ENCODE results near the gene COPG2.
"Not testable (repeated sequence)": the region's sequence is repeated elsewhere in the genome, so short reads cannot be mapped to it uniquely, and the experiment has no call there.

The COPG2 gene

DNA sequence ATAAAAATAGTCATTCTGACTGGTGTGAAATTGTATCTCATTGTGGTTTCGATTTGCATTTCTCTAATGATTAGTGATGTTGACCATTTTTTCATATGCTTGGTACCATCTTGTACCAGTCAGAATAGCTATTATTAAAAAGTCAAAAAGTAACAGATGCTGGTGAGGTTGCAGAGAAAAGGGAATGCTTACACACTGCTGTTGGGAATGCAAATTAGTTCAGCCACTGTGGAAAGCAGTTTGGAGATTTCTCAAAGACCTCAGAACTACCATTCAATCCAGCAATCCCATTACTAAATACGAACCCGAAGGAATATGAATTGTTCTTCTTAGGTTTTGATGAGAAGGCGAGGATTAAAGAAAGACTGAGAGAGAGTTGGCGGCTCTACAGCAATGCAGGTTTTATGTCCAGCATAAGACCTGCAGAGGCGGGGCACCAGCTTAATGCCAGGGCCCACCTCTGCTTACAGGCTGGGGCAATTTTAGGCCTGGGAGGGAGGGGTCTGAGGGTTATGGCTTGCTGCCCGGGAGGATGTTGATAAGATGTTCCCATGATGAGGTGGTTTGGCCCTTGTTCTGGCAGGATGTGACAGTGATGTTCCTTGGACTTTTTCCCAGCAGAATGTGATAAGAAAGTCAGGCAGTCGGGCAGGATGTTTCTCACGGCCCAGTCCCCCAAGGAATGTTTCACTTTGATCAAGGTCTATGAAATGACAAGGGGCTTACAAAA is 102.2 kb downstream of the COPG2 start:
- no peak for DNase-seq (ENCODE audit: low spot score)

DNA sequence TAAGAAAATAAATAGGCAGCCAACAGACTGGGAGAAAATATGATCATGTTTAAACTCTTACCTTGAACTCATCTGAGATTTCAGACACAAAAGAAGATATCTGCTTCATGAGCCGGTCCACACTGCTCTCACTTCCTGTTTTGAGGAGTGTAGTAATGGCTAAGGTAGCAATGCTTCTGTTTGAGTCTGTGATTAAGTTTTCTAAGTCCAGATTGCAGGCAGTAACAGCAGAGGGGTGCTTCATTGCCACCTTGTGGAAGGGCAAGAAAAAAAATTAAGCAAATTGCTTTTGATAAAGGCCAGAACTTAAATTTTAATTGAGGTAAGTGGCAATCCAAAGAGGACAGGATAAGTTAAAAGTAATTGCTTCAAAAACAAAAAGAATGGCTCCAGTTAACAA is 107.6 kb downstream of the COPG2 start:
- DNase-seq (ENCODE audit: low spot score): peak; percentile 13

DNA sequence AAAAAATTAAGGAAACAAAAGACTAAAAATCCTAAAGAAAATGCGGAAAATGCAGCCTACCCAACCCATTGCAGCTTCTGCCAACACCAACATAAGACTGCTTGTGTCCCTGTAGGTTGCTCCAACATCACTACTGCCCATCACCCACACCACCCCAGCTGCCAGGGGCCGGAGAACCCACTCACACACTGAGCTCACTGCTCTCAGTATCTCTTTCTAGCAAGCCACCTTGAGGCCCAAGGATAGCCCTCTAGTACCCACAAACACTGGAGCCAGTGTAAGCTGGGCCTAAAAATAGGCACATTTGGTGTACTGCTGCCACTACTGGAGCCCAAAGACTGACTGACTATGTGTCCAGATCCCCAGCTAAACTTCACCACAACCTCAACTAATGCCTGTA is 109.4 kb downstream of the COPG2 start:
- DNase-seq (ENCODE audit: low spot score): no peak

DNA sequence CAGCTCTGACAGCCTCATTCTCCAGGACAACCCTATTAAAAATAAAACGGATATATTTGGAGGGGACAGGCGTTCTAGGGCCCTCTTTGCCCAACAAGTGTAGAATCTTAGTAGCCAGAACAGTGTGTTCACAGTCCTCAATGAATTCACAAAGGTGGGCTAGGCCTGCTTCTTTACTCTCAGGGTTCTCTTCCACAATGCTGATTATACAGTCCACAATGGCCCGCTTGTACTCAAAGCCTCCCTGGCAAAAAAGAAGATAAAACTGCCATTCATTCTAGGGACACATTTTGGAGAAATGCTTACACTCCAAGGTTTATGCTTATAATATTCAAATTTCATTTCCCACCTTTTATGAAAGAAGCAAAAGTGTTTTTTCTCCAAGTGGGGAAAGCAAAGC is 114.1 kb downstream of the COPG2 start:
- DNase-seq (ENCODE audit: low spot score): no peak

DNA sequence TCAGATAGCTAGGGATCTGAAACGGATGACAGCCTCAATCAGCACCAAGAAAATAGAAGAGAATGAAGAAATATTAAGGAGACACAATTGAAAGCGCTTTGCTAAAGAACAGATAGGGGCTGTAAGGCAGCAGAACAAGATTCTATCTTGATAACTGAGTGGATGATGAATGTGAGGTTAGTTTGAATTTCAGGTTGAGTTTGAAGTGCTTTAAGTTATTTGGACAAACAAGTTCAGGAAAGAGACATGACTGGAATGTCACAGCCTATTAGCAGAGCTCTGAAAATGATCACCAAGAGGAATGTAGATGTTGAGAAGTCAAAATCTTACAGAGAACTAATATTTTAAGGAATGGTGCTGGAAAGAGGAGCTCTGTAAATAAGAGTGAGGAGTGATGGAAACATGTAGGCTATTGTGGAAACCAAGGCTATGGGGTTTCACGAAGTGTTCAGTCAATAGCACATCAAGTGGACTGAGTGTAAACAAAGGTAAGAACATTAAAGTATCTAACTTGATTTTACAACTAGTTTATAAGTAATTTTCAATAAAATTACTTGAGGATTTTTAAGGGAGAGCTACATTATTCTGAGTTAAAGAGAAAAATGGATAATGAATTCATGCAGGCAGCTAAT is 115.0 kb downstream of the COPG2 start:
- no peak for DNase-seq (ENCODE audit: low spot score)

DNA sequence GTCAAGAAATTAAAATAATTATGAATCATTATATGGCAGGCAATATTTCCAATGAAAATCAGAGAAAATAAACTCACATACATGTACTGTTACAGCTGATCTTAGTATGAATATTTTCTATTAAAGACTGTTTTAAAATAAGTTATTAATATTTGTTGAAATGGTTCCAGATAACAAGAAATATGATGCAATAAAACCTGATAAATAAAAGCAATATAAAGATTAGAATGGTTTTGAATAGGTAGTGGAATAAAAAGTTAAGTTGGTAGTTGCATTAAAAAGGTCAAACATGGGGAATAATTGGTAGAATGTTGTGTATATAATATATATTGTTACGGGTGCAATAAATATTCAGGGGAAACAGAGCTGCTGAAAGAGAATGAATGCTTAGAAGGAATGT is 124.2 kb downstream of the COPG2 start:
- no peak for DNase-seq (ENCODE audit: low spot score)

DNA sequence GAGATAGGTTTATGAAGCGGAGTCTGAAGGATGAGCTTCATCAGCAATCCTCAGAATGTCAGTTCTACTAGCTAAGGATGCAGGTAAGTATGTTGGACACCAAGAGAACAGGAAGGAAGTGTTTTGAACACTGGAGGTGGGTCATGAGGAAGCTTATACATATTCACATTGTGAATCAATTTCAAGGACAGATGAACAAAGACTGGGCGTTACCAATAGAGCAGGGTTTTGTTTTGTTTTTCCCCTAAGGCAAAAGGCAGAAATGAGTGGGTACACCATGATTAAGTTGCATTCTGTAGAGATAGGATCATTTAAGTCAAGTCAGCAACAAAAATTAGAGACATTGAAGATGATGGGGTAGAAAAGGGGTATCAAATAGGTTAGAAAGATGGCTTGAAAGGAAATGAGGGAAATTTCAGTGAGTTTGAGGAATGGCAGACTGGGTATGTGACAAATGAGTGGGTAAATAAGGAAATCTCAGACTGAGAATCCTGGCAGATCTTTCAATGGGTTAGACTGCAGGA is 125.0 kb downstream of the COPG2 start:
- DNase-seq (ENCODE audit: low spot score): no peak

DNA sequence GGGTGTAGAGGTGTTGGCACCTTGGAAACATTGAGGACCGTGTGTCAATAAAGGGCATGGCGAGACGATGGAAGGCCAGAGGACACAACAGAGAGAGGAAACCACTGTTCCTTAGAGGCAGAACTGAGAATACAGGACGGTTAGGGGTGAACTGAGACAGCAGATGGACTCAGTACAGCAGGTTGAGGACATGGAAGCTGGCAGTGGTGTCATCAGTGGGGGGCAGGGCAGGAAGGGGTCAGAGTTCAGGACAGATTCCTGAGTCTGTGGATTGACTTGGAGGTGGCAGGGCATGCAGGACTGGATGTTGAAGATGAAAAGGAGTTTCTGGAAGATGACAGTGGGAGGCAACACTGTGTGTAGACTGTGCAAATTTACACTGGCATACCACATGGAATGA is 126.3 kb downstream of the COPG2 start:
- DNase-seq (ENCODE audit: low spot score): not testable (repeated sequence)

DNA sequence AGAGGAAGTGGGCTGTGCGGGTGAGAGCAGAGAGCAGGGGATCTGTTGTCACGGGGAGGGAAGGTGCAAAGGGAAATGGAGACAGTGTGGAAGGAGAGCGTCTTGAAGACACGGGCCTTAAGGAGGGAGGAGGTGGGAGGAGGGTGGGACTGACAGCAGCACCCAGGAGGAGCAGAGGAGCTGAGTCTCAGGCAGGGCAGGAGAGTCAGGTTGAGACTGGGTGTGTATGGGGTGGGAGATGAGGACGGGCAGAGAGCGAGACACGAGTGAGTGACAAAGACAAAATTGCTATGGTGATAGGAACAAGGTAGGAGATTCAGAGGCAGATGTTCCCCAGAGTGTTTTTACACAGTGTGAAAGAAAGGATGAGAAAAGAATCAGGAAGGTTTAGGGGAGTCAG is 127.3 kb downstream of the COPG2 start:
- DNase-seq (ENCODE audit: low spot score): not testable (repeated sequence)

DNA sequence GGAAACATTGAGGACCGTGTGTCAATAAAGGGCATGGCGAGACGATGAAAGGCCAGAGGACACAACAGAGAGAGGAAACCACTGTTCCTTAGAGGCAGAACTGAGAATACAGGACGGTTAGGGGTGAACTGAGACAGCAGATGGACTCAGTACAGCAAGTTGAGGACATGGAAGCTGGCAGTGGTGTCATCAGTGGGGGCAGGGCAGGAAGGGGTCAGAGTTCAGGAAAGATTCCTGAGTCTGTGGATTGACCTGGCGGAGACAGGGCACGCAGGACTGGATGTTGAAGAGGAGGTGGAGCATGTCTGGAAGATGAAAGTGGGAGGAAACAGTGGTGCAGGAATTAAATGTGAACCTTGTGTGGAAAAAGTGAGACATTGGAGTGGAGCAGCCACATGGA is 130.7 kb downstream of the COPG2 start:
- not testable (repeated sequence) for DNase-seq (ENCODE audit: low spot score)

DNA sequence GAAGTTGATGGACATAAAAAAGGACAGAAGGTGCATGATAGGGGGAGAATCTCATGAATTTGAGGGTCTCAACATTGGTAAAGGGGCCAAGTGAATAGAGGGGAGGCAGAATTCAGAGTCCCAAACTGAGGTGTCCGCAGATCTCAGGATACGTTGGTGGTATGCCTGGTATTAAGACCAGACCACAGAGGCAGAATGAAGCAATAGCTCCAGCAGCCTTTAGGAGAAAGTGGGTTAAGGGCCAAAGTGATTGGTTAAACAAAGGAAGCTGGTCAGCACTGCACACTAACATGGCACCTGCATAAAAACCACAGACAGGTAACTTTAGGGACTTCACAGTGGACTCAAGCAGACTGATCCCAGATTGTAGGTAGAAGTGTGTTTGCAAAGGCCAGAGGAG is 139.1 kb downstream of the COPG2 start:
- DNase-seq (ENCODE audit: low spot score): no peak

DNA sequence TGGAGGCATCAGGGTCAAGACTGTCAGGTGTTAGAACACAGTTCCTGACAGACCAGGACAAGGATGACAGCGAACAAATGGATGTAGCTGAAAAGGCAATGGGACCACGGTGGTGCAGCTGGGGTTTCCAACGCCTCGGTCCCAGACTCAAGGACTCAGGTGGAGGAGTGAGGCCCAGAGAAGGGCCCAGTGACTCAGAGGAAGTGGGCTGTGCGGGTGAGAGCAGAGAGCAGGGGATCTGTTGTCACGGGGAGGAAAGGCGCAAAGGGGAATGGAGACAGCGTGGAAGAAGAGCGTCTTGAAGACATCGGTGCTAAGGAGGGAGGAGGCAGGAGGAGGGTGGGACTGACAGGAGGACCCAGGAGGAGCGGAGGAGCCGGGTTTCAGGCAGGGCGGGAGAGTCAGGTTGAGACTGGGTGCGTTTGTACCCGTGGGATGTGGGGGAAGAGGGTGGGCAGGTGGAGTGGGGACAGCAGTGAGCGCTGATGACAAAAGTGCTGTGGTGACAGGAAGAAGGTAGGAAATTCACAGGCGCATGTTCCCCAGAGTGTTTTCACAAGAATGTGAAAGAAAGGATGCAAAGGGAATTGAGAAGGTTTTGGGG is 140.7 kb downstream of the COPG2 start:
- not testable (repeated sequence) for DNase-seq (ENCODE audit: low spot score)

DNA sequence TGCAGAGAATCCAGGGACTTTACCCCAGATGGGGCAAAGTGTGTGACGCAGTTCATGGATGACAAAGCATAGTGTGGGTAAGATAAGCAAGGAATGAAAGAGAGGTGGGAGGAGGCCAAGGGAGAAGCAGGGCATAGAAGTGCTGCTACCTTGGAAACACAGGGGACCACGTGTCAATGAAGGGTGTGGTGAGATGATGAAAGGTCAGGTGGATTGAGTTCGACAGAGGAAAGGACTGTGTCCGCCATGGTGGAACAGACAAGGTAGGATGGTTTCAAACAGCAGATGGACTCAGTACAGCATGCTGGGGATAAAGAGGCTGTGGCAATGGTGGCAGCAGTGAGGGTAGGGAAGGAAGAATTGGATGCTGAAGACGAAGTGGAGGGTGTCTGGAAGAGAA is 143.9 kb downstream of the COPG2 start:
- no peak for DNase-seq (ENCODE audit: low spot score)

DNA sequence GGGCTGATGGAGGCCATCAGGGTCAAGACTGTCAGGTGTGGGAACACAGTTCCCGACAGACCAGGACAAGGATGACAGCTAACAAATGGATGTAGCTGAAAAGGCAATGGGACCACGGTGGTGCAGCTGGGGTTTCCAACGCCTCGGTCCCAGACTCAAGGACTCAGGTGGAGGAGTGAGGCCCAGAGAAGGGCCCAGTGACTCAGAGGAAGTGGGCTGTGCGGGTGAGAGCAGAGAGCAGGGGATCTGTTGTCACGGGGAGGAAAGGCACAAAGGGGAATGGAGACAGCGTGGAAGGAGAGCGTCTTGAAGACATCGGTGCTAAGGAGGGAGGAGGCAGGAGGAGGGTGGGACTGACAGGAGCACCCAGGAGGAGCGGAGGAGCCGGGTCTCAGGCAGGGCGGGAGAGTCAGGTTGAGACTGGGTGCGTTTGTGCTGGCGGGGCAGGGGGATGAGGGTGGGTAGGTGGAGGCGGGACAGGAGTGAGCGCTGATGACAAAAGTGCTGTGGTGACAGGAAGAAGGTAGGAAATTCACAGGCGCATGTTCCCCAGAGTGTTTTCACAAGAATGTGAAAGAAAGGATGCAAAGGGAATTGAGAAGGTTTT is 144.9 kb downstream of the COPG2 start:
- not testable (repeated sequence) for DNase-seq (ENCODE audit: low spot score)

DNA sequence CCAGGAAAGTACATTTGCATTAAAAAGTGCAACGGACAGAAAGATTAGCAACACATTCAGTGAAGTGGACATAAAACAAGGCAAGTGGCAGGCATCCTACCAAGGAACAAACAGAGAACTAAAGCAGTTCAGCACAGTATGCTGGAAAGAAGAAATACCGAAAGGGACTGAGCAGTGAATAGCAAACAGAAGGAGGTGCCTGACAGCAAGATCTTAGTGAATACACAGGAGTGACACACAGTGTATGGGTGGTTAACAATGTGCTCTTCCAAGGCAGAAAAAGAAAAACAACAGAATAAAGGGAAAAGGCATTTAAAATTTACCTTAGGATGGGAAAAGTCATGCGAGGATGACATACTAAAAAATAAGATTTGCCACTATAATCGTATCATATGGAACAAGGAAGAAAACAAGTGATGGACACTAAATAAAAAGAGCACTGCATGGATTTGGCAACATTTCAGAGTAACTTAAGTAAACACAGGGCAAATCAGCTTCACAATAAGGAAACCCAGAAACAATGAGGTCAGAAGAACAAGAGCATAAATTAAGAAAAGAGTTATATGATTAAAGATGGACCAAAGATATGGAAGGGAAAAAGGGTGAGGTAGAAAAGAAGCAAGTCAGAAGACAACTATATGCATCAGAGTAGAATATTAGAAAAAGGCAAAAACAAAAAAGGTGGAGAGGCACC is 147.1 kb downstream of the COPG2 start:
- no peak for DNase-seq (ENCODE audit: low spot score)

DNA sequence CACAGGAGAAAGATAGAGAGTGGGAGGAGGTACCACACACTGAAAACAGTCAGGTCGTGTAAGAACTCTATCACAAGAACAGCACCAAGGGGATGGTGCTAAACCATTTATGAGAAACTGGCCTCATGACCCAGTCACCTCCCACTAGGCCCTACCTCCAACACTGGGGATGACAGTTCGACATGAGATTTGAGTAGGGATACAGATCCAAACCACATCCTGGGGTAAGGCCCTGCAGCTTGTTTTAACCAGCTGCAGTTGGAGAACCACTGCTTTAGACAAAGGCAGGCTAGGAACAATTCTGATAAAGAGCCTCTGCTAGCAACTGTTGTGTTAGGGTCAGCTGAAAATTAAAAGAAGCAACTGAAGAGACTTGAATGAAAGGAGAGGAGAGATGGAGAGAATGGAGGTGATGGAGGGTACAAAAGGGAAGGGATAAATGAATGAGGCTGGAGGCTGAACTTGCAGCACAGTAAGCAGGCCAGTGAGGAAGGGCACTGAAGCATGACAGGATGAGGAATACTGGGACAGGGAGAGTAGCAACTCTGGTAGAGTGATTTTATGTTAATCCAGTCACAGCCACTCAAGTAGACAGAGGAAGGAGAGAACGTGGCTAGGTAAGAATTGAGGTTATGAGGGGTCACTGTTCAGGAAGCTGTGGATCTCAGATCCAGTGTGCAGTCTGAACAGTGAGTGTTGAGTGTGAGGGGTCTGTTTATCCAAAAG is 153.1 kb downstream of the COPG2 start:
- DNase-seq (ENCODE audit: low spot score): no peak

DNA sequence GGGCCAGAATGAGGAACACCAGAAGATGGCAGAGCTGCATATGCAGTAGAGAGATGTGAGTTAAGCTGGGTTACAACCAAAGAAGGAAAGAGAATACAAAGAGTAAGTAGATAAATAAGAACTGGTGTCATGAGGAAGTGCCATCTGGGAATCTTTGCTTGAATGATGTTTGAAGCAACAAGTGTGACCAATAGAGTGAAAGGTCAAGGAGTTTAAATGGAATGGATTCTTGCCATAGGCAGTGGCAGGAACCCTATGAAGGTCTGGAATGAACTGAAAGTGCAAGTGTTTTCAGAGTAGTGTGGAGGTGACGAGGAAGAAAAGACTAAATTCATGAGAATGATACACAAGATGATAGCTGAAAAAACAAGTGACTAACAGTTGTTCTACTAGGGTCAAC is 155.1 kb downstream of the COPG2 start:
- DNase-seq (ENCODE audit: low spot score): no peak

DNA sequence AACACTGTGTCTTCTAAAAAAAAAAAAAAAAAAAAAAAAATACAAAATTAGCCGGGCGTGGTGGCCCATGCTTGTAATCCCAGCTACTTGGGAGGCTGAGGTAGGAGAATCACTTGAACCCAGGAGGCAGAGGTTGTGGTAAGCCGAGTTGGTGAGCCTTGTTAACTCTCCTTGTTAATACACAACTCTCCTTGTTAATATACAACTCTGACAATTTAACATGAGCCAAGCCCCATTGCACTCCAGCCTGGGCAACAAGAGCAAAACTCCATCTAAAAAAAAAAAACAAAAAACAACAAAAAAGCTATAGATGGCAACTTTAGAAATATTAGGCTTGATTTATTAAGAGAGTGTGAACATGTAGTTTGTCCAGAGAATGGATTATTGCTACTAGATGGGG is 156.5 kb downstream of the COPG2 start:
- DNase-seq (ENCODE audit: low spot score): not testable (repeated sequence)

DNA sequence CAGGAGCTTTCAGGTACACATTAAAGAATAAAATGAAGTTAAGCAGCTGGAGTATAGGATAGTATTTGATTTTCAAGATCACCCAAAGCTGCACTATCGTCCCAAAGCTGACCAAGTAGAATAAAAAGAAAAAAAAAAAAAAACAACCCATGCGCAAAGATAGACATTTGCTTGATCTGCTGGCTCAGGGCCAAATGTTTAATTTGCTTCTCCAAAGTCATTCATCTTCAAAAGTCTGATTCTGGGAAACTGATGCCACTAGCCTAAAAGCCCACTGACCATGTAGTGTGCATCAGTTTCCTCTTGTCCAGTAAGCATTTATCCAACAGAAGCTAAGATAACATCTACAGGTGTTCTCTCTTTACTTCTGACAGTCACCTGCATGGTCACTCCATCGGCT is 162.2 kb downstream of the COPG2 start:
- DNase-seq (ENCODE audit: low spot score): no peak

DNA sequence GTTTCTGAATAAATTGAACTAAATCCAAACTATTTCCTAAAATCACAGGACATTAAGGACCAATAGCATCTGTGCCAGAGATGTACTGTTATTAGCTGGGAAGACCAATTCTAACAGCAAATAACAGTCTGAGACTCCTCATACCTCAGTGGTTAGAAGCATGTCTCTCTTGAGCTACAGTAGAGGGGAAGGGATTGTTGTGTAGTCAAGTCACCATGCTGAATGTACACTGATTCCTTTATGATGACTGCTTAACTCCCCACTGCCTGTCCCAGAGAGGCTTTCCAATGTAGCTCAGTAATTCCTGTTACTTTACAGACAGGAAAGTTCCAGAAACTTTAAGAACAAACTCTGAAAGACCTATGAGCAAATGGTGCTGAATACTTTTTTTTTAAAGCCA is 162.8 kb downstream of the COPG2 start:
- DNase-seq (ENCODE audit: low spot score): peak; percentile 33

DNA sequence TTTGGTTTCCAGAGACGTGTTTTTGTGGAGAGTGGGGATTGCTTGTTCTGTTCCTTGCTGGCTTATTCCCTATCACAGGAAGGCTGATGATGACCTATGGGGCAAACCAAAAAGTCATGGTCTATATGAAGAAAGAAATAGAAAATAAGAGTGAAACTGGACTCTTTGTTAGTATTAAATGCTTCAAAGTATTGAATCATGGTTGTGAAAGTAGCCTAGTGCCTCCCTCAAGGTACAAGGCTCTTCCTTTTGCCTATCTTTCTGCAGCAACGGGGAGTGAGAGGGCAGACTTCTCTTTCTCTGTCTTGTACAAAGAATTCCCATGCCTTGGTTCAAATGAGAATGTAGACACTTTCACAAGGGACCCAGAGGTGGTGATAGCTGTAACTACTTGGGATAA is 167.6 kb downstream of the COPG2 start:
- no peak for DNase-seq (ENCODE audit: low spot score)

DNA sequence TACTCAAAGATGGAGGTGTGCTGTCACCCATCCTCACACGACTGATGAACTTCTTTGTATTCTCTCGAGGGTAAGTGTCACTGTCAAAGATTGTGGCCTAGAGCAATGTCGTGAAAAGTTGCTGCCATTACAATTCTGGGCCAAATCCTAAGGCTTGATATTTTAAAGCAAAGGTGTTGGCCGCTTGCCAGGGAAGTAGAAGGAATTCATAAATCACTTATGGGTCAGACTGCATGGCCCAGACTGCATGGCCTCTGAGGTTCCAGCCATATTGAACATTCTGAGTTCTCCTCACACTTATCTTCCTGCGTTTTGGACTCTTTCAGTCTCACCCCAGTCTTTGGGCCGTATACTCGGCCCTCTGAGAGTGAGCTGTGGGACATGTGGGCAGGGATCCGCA is 168.1 kb downstream of the COPG2 start:
- DNase-seq (ENCODE audit: low spot score): no peak
